ENCODE measurements around the gene ATP6V1F. TPM values are rescaled to one million over a fixed set of nuclear protein-coding genes. Genes with fewer than 3 reads are reported as not detected.

The ATP6V1F gene
- total RNA-seq, 1 experiment from 2014 or later: 95.8 TPM

- no peaks in the 10 kb centered on the region for H3K27me3 ChIP-seq
- no peak overlapping the region for H3K4me3 ChIP-seq
- no peaks in the 10 kb centered on the region for H3K9me3 ChIP-seq (replicated peaks)
- peaks cover 13% of the 10 kb centered on the region for H3K4me1 ChIP-seq
- DNase-seq: no peak
- no peak overlapping the region for H3K27ac ChIP-seq
- peaks cover 95% of the 10 kb centered on the region for H3K36me3 ChIP-seq
Observed at GRCh38 chr7:128840326-128841170, 22.1 kb upstream of the ATP6V1F start.

GRCh38 chr7:128841171-128841690, 21.4 kb upstream of the ATP6V1F start:
- H3K4me1 ChIP-seq: peaks cover 6% of the 10 kb centered on the region
- H3K9me3 ChIP-seq (replicated peaks): no peaks in the 10 kb centered on the region
- H3K4me3 ChIP-seq: no peak overlapping the region
- no peak overlapping the region for H3K27ac ChIP-seq
- H3K27me3 ChIP-seq: no peaks in the 10 kb centered on the region
- no peak for DNase-seq
- H3K36me3 ChIP-seq: peaks cover 94% of the 10 kb centered on the region

GRCh38 chr7:128841921-128842673, 20.6 kb upstream of the ATP6V1F start:
- Histone ChIP-seq H3K27ac (no peak overlapping the region), H3K27me3 (no peaks in the 10 kb centered on the region), H3K4me3 (no peak overlapping the region), H3K9me3 (replicated peaks) (no peaks in the 10 kb centered on the region), H3K4me1 (no peaks in the 10 kb centered on the region), H3K36me3 (peaks cover 94% of the 10 kb centered on the region)
- DNase-seq: peak; percentile 38 to 59

- Histone ChIP-seq H3K4me1 (no peaks in the 10 kb centered on the region), H3K27ac (no peak overlapping the region), H3K4me3 (no peak overlapping the region), H3K9me3 (replicated peaks) (no peaks in the 10 kb centered on the region), H3K36me3 (peaks cover 94% of the 10 kb centered on the region), H3K27me3 (no peaks in the 10 kb centered on the region)
- DNase-seq: no peak
Observed at GRCh38 chr7:128842674-128843641, 19.7 kb upstream of the ATP6V1F start.

GRCh38 chr7:128843938-128844621, 18.6 kb upstream of the ATP6V1F start:
- Histone ChIP-seq H3K9me3 (replicated peaks) (no peaks in the 10 kb centered on the region), H3K27ac (no peak overlapping the region), H3K4me3 (no peak overlapping the region), H3K4me1 (no peaks in the 10 kb centered on the region), H3K27me3 (no peaks in the 10 kb centered on the region), H3K36me3 (peaks cover 93% of the 10 kb centered on the region)
- no peak for DNase-seq

- Histone ChIP-seq H3K36me3 (peaks cover 94% of the 10 kb centered on the region), H3K4me1 (no peaks in the 10 kb centered on the region), H3K27me3 (no peaks in the 10 kb centered on the region), H3K27ac (no peak overlapping the region), H3K4me3 (no peak overlapping the region), H3K9me3 (replicated peaks) (no peaks in the 10 kb centered on the region)
- DNase-seq: no peak
Observed at GRCh38 chr7:128844777-128845311, 17.8 kb upstream of the ATP6V1F start.

- H3K36me3 ChIP-seq: peaks cover 94% of the 10 kb centered on the region
- no peaks in the 10 kb centered on the region for H3K27me3 ChIP-seq
- no peak for DNase-seq
- H3K4me1 ChIP-seq: no peaks in the 10 kb centered on the region
- no peaks in the 10 kb centered on the region for H3K9me3 ChIP-seq (replicated peaks)
- H3K27ac ChIP-seq: no peak overlapping the region
- no peak overlapping the region for H3K4me3 ChIP-seq
Observed at GRCh38 chr7:128845475-128845874, 17.2 kb upstream of the ATP6V1F start.

GRCh38 chr7:128845987-128846386, 16.7 kb upstream of the ATP6V1F start:
- no peak for DNase-seq
- H3K9me3 ChIP-seq (replicated peaks): no peaks in the 10 kb centered on the region

GRCh38 chr7:128846781-128847444, 15.7 kb upstream of the ATP6V1F start:
- Histone ChIP-seq H3K9me3 (replicated peaks) (no peaks in the 10 kb centered on the region), H3K27ac (no peak overlapping the region), H3K27me3 (no peaks in the 10 kb centered on the region), H3K36me3 (peaks cover 94% of the 10 kb centered on the region), H3K4me1 (no peaks in the 10 kb centered on the region), H3K4me3 (no peak overlapping the region)
- no peak for DNase-seq

More at GRCh38 chr7:128845987-128846386, 16.7 kb upstream of the ATP6V1F start:
- Histone ChIP-seq H3K4me1 (no peaks in the 10 kb centered on the region), H3K36me3 (peaks cover 94% of the 10 kb centered on the region), H3K27ac (no peak overlapping the region), H3K27me3 (no peaks in the 10 kb centered on the region), H3K4me3 (no peak overlapping the region)

GRCh38 chr7:128847721-128848211, 14.9 kb upstream of the ATP6V1F start:
- no peak for DNase-seq
- Histone ChIP-seq H3K36me3 (peaks cover 94% of the 10 kb centered on the region), H3K4me1 (no peaks in the 10 kb centered on the region)

GRCh38 chr7:128848289-128849155, 14.1 kb upstream of the ATP6V1F start:
- H3K4me3 ChIP-seq: no peak overlapping the region

More at GRCh38 chr7:128847721-128848211, 14.9 kb upstream of the ATP6V1F start:
- Histone ChIP-seq H3K27ac (no peak overlapping the region), H3K9me3 (replicated peaks) (no peaks in the 10 kb centered on the region), H3K27me3 (no peaks in the 10 kb centered on the region), H3K4me3 (no peak overlapping the region)

GRCh38 chr7:128849156-128849515, 13.5 kb upstream of the ATP6V1F start:
- H3K27me3 ChIP-seq: no peaks in the 10 kb centered on the region
- H3K4me3 ChIP-seq: no peak overlapping the region
- no peak overlapping the region for H3K27ac ChIP-seq
- no peak for DNase-seq
- H3K36me3 ChIP-seq: peaks cover 94% of the 10 kb centered on the region
- H3K4me1 ChIP-seq: no peaks in the 10 kb centered on the region
- no peaks in the 10 kb centered on the region for H3K9me3 ChIP-seq (replicated peaks)

More at GRCh38 chr7:128848289-128849155, 14.1 kb upstream of the ATP6V1F start:
- no peaks in the 10 kb centered on the region for H3K4me1 ChIP-seq
- no peaks in the 10 kb centered on the region for H3K27me3 ChIP-seq
- DNase-seq: no peak
- H3K36me3 ChIP-seq: peaks cover 94% of the 10 kb centered on the region
- H3K9me3 ChIP-seq (replicated peaks): no peaks in the 10 kb centered on the region
- no peak overlapping the region for H3K27ac ChIP-seq

Data from SJCRH30 (cell line).